Measurements from ENCODE around the gene NOS1AP.

Gene NOS1AP

GRCh38 chr1:162144853-162145252 lies 75.4 kb downstream of the NOS1AP start:
- Mint-ChIP-seq H3K4me1 (ENCODE audit: low read depth) (no peaks in the 10 kb centered on the region), H3K27ac (no peak overlapping the region), H3K27me3 (peaks cover 19% of the 10 kb centered on the region), H3K9me3 (no peaks in the 10 kb centered on the region), H3K4me3 (no peak overlapping the region), H3K36me3 (ENCODE audit: low read depth) (no peaks in the 10 kb centered on the region)
- DNase-seq: no peak

- Mint-ChIP-seq H3K36me3 (ENCODE audit: low read depth) (no peaks in the 10 kb centered on the region), H3K4me1 (ENCODE audit: low read depth) (no peaks in the 10 kb centered on the region), H3K9me3 (no peaks in the 10 kb centered on the region), H3K27ac (no peak overlapping the region), H3K4me3 (no peak overlapping the region), H3K27me3 (peaks cover 21% of the 10 kb centered on the region)
- no peak for DNase-seq
These were observed 75.9 kb downstream of the NOS1AP start for GRCh38 chr1:162145280-162145965.

GRCh38 chr1:162145966-162146696 lies 76.6 kb downstream of the NOS1AP start:
- Mint-ChIP-seq H3K27me3 (peaks cover 25% of the 10 kb centered on the region), H3K36me3 (ENCODE audit: low read depth) (no peaks in the 10 kb centered on the region), H3K4me1 (ENCODE audit: low read depth) (no peaks in the 10 kb centered on the region), H3K27ac (no peak overlapping the region), H3K9me3 (no peaks in the 10 kb centered on the region), H3K4me3 (no peak overlapping the region)
- DNase-seq: no peak

GRCh38 chr1:162147760-162148159 lies 78.3 kb downstream of the NOS1AP start:
- Mint-ChIP-seq H3K4me3 (no peak overlapping the region), H3K9me3 (no peaks in the 10 kb centered on the region), H3K4me1 (ENCODE audit: low read depth) (no peaks in the 10 kb centered on the region), H3K27me3 (peaks cover 15% of the 10 kb centered on the region), H3K27ac (no peak overlapping the region), H3K36me3 (ENCODE audit: low read depth) (no peaks in the 10 kb centered on the region)
- DNase-seq: no peak

GRCh38 chr1:162150112-162150511 lies 80.6 kb downstream of the NOS1AP start:
- Mint-ChIP-seq H3K9me3 (no peaks in the 10 kb centered on the region), H3K27ac (no peak overlapping the region), H3K36me3 (ENCODE audit: low read depth) (no peaks in the 10 kb centered on the region), H3K4me1 (ENCODE audit: low read depth) (no peaks in the 10 kb centered on the region), H3K4me3 (no peak overlapping the region), H3K27me3 (peaks cover 12% of the 10 kb centered on the region)
- no peak for DNase-seq

- Mint-ChIP-seq H3K4me1 (ENCODE audit: low read depth) (no peaks in the 10 kb centered on the region), H3K27ac (no peak overlapping the region), H3K9me3 (no peaks in the 10 kb centered on the region), H3K4me3 (no peak overlapping the region), H3K27me3 (peaks cover 15% of the 10 kb centered on the region), H3K36me3 (ENCODE audit: low read depth) (no peaks in the 10 kb centered on the region)
- DNase-seq: no peak
These were observed 82.7 kb downstream of the NOS1AP start for GRCh38 chr1:162151900-162152829.

GRCh38 chr1:162153374-162153773 lies 83.9 kb downstream of the NOS1AP start:
- Mint-ChIP-seq H3K36me3 (ENCODE audit: low read depth) (no peaks in the 10 kb centered on the region), H3K9me3 (no peaks in the 10 kb centered on the region), H3K4me3 (no peak overlapping the region), H3K27me3 (peaks cover 15% of the 10 kb centered on the region), H3K4me1 (ENCODE audit: low read depth) (no peaks in the 10 kb centered on the region), H3K27ac (no peak overlapping the region)
- DNase-seq: no peak

- H3K36me3 Mint-ChIP-seq (ENCODE audit: low read depth): no peaks in the 10 kb centered on the region
- no peaks in the 10 kb centered on the region for H3K9me3 Mint-ChIP-seq
- H3K27me3 Mint-ChIP-seq: peaks cover 4% of the 10 kb centered on the region
- no peak overlapping the region for H3K27ac Mint-ChIP-seq
- no peak overlapping the region for H3K4me3 Mint-ChIP-seq
- H3K4me1 Mint-ChIP-seq (ENCODE audit: low read depth): no peaks in the 10 kb centered on the region
- DNase-seq: no peak
These were observed 88.0 kb downstream of the NOS1AP start for GRCh38 chr1:162157469-162157868.

GRCh38 chr1:162158624-162159271 lies 89.3 kb downstream of the NOS1AP start:
- H3K27ac Mint-ChIP-seq: no peak overlapping the region
- no peaks in the 10 kb centered on the region for H3K4me1 Mint-ChIP-seq (ENCODE audit: low read depth)
- H3K9me3 Mint-ChIP-seq: no peaks in the 10 kb centered on the region
- H3K27me3 Mint-ChIP-seq: peaks cover 14% of the 10 kb centered on the region
- H3K4me3 Mint-ChIP-seq: no peak overlapping the region
- no peaks in the 10 kb centered on the region for H3K36me3 Mint-ChIP-seq (ENCODE audit: low read depth)
- no peak for DNase-seq

- Mint-ChIP-seq H3K27ac (no peak overlapping the region), H3K36me3 (ENCODE audit: low read depth) (no peaks in the 10 kb centered on the region), H3K27me3 (peaks cover 15% of the 10 kb centered on the region), H3K9me3 (no peaks in the 10 kb centered on the region), H3K4me3 (no peak overlapping the region), H3K4me1 (ENCODE audit: low read depth) (no peaks in the 10 kb centered on the region)
- no peak for DNase-seq
These were observed 90.0 kb downstream of the NOS1AP start for GRCh38 chr1:162159515-162159914.

- no peak overlapping the region for H3K4me3 Mint-ChIP-seq
- no peaks in the 10 kb centered on the region for H3K4me1 Mint-ChIP-seq (ENCODE audit: low read depth)
- no peaks in the 10 kb centered on the region for H3K36me3 Mint-ChIP-seq (ENCODE audit: low read depth)
- H3K9me3 Mint-ChIP-seq: no peaks in the 10 kb centered on the region
- H3K27ac Mint-ChIP-seq: no peak overlapping the region
- peaks cover 25% of the 10 kb centered on the region for H3K27me3 Mint-ChIP-seq
- DNase-seq: no peak
These were observed 92.5 kb downstream of the NOS1AP start for GRCh38 chr1:162161916-162162550.

GRCh38 chr1:162165528-162165927 lies 96.0 kb downstream of the NOS1AP start:
- Mint-ChIP-seq H3K9me3 (no peaks in the 10 kb centered on the region), H3K27ac (no peak overlapping the region), H3K27me3 (peaks cover 31% of the 10 kb centered on the region), H3K4me3 (no peak overlapping the region), H3K4me1 (ENCODE audit: low read depth) (no peaks in the 10 kb centered on the region), H3K36me3 (ENCODE audit: low read depth) (no peaks in the 10 kb centered on the region)
- DNase-seq: no peak

GRCh38 chr1:162166917-162167615 lies 97.6 kb downstream of the NOS1AP start:
- DNase-seq: no peak
- H3K4me1 Mint-ChIP-seq (ENCODE audit: low read depth): no peaks in the 10 kb centered on the region
- H3K27ac Mint-ChIP-seq: no peak overlapping the region
- H3K4me3 Mint-ChIP-seq: no peak overlapping the region
- no peaks in the 10 kb centered on the region for H3K36me3 Mint-ChIP-seq (ENCODE audit: low read depth)
- no peaks in the 10 kb centered on the region for H3K9me3 Mint-ChIP-seq
- H3K27me3 Mint-ChIP-seq: peaks cover 29% of the 10 kb centered on the region

Data from activated T-cell treated with anti-CD3 and anti-CD28 coated beads, Interleukin-2, amount 50 U/mL, for 24 hours (primary cell).